Inflammatory macrophage treated with lipopolysaccharide for 4 hours (primary cell): ENCODE results near the gene RALGPS2.
"Not testable (repeated sequence)": the region's sequence is repeated elsewhere in the genome, so short reads cannot be mapped to it uniquely, and the experiment has no call there.

ENCODE experiments used
- DNase-seq: peaks from one replicate; pipeline ENCODE4 v3.0.0-alpha.2; 2020

Gene RALGPS2

DNA sequence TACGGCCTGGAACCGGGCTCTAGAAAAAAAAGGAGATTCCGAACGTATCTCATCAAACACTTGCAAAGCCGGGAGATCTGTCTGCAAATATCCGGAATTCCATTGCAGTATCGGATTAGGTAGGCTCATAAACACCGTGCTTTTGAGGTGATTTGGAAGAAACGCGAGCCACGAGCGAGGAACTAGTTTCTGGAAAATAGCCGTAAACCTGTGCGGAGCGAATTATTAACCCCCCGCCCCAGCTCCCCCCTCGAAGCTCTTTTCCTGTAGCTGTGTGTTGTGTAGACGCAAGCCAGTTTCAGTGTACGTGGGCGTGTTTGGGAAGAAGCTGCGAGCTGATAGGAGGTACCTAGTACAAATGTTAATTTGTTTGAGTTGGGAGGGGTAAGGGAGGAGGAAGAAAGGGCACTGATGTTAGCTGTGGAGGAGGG, 1.1 kb downstream of the RALGPS2 start:
- DNase-seq = peak; percentile 81

GRCh38 chr1:178726545-178726944, 1.5 kb downstream of the RALGPS2 start:
- DNase-seq = no peak

DNA sequence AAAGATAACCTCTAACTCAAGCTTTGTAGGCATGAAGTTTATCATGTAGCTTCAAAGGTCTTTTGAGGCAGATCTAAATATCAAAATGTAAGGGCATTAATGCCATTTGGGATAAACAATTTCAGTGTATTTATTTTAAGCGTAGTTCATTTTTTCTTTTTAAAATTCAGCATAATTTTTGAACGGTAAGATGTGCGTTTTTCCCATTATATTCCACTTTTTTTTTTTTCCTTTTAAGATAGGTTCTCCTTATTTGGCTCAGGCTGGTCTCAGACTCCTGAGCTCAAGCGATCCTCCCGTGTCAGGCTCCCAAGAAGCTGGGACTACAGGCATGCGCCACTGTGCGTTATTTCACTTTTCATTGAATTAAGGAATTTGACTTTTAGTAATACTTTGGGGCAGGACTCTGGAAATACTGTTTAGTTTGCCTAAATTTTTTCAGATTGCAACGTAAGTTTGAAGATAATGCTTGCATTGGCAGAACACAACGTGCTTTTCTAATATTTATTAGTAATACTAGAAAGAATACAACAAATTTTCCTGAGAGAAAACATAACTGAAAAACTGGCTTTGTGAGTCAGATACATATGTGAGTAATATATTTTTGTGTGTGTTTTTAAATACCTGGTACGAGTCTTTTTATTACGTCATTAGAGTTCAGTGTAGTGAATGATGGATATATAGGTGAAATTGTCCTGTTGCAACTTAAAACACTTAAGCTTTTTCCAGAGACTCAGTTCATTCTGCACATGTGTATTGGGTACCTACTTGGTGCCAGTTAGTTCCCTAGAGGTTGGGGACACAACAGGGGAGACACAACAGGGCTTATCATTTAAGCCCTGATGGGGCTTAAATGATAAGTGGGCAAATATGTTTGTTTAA, 2.2 kb downstream of the RALGPS2 start:
- DNase-seq = no peak

- DNase-seq = no peak
Observed at GRCh38 chr1:178733972-178734371, 8.9 kb downstream of the RALGPS2 start.

GRCh38 chr1:178738780-178739179, 13.7 kb downstream of the RALGPS2 start:
- no peak for DNase-seq

DNA sequence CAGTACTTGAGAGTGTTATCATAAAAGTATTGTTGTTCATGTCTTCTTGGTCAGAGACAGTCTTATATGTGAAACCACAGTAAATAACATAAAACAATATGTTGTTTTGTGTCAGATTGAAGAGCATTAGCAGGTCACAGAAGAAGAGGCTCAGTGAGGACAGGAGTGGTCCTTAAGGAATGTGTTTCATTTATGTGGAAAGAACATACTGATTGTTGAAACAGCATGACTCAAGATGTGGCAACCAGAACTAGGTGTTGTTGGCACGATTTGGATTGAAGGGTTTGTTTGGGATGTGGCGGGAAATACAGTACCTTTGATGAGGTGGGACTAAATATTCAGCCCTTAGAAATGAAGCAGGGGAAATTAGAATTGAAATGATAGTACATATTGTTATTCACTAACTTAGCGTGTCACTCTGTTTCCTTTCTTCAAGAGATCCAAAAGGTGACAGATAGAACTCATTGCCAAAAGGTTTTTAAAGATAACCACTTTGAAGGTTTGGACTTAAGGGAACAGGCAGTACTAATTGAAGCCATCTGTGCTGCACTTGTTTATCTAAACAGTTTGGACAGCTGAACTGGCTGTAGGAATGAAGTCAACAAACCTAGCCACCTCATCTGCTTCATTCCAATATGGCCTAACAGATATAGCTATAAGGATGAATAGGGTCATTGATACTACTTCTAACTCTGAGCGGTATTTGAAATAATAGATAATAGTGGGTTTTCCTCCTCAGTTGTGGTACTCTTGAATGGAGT, 14.4 kb downstream of the RALGPS2 start:
- no peak for DNase-seq

- DNase-seq = no peak
Observed at GRCh38 chr1:178740491-178740890, 15.4 kb downstream of the RALGPS2 start.

DNA sequence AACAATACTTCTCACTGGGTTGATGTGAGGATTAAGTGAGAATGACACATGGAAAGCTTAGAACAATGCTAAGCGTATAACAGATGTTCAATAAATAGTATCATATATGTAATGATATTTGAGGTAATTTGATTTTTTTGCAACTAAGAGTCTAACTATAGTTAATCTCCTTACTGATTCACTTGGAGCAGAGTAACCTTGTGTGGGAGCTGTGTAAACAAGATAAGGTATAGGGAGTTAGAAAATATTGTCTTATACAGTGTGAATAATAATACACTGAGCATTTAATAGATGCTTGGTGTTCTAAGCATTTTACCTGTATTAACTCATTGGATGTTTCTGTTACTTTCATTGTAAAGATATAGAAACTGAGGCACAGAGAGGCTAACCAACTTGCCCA, 15.9 kb downstream of the RALGPS2 start:
- DNase-seq = no peak

GRCh38 chr1:178743801-178744200, 18.8 kb downstream of the RALGPS2 start:
- peak; percentile 26 for DNase-seq

DNA sequence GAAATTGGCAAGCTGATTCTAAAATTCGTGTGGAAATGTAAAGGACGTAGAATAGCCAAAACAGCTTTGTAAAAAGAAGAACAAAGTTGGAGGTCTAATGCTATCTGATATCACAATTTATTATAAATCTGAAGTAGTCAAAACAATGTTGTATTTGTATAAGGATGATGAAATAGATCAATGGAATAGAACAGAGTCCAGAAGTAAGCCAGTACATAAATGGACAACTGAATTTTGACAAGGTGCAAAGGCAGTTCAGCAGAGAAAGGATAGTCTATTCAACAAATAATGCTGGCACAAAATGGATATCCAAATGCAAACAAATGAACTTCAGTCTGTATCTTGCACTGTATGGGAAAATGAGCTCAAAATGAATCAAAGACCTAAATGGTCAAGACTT, 20.2 kb downstream of the RALGPS2 start:
- DNase-seq = no peak

DNA sequence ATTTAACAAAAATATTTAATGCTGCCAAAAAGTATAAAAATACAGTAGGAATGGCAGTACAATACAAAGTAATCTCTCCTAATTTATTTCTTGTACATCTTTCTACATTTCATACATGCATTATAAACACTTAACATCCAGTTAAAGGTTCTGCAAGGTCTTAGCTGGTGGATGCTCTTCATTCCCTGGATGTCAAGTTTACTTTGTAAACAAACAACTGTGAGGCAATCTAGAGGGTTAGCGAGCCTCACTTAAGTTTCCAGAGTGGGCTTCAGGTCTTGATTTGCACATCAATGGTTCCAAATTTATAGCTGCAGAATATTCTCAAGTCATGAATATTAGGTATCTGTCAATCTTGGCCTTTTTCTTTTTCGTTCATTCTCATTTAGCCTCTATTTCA, 21.3 kb downstream of the RALGPS2 start:
- no peak for DNase-seq

- DNase-seq = not testable (repeated sequence)
Observed at GRCh38 chr1:178747361-178747760, 22.3 kb downstream of the RALGPS2 start.

DNA sequence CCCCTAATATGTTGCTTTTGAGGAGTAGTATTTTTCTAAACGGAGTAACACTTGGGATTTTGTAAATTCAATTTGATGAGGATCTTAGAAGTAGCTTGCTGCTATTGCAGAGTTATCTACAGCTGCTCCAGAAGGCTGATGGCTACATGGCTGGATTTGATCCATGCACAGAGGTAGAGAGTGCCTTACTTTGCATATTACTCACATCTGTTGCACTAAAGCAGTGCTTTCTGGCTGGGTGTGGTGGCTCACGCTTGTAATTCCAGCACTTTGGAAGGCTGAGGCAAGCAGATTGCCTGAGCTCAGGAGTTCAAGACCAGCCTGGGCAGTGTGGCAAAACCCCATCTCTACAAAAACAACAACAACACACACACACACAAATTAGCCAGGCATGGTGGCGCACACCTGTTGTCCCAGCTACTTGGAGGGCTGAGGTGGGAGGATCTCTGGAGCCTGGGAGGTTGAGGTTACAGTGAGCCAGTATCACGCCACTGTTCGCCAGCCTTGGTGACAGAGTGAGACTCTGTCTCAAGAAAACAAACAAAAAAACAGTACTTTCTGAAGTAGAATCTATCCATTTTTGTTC, 24.6 kb downstream of the RALGPS2 start:
- no peak for DNase-seq

- no peak for DNase-seq
Observed at GRCh38 chr1:178751046-178751445, 26.0 kb downstream of the RALGPS2 start.

DNA sequence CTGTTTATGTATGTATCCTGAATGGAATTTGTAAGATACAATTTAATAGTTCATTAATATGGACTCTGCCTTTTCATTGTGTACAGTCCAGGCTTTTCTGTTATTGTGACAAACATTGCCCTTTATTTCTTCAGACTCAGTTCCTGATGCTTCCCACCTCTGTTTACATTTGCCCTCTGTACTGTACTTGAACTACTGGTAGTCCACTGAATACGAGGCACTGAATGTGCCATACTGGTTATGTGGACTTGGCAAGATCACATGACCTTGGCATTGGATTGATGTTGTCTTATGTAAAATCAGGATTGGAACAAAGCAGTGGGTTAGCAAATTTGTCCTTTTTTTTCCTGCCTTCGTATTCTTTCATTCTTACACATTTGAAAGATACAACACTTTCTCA, 27.8 kb downstream of the RALGPS2 start:
- DNase-seq = no peak

- DNase-seq = not testable (repeated sequence)
Observed at GRCh38 chr1:178754655-178755256, 29.7 kb downstream of the RALGPS2 start.

- peak; percentile 23 for DNase-seq
Observed at GRCh38 chr1:178768423-178768822, 43.4 kb downstream of the RALGPS2 start.

DNA sequence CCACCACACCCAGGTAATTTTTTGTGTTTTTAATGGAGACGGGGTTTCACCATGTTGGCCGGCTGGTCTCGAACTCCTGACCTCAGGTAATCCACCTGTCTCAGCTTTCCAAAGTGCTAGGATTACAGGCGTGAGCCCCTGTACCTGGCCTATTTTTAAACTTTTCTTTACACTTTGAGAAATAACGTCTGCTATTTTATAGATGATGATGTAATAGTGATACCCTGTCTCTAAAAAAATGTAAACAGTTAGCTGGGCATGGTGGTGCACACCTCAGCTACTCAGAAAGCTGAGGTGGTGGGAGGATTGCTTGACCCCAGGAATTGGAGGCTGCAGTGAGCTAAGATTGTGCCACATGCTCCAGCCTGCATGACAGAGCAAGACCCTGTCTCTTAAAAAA, 47.9 kb downstream of the RALGPS2 start:
- no peak for DNase-seq

- peak; percentile 43 for DNase-seq
Observed at GRCh38 chr1:178774263-178774662, 49.2 kb downstream of the RALGPS2 start.

DNA sequence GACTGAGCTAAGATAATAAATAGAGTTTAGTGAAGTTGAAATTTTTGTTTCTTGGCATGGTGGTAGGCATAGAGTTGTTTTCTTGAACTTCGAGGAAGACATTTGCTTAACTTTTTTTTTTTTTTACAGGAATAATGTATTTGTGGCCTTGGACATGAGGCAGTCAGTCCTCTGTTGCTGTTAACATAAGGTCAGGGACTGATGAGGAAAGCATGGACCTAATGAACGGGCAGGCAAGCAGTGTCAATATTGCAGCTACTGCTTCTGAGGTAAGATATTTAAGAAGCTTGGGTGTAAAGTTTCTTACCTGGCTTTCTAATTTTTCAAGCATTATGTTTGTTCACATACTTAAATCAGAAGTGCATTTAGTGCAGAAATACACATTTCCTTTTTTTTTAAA, 51.5 kb downstream of the RALGPS2 start:
- DNase-seq = no peak

GRCh38 chr1:178781533-178782330, 56.7 kb downstream of the RALGPS2 start:
- DNase-seq = no peak

GRCh38 chr1:178784131-178784536, 59.1 kb downstream of the RALGPS2 start:
- peak; percentile 6 for DNase-seq
